T-helper 2 cell treated with Interferon-gamma antibody and Interleukin-4, amounts not matched to agents 5 μg/mL and 100 μg/mL, for 36 hours (primary cell): ENCODE measurements around the gene LNX2.

Experiments used
- DNase-seq: peaks from one replicate; pipeline ENCODE4 v3.0.0; 2021; ENCODE audit warnings: low spot score
- H3K27ac Mint-ChIP-seq: one replicate; pipeline ENCODE4 v1.8.0; 2021; ENCODE audit warnings: mild to moderate bottlenecking, mixed read lengths
- H3K27me3 Mint-ChIP-seq: one replicate; pipeline ENCODE4 v1.8.0; 2021; ENCODE audit warnings: low read depth, mixed read lengths
- H3K36me3 Mint-ChIP-seq: one replicate; pipeline ENCODE4 v1.8.0; 2021; ENCODE audit warnings: low read depth, mixed read lengths
- H3K4me1 Mint-ChIP-seq: one replicate; pipeline ENCODE4 v1.8.0; 2021; ENCODE audit warnings: low read depth, mixed read lengths
- H3K4me3 Mint-ChIP-seq: one replicate; pipeline ENCODE4 v1.8.0; 2022; ENCODE audit warnings: mild to moderate bottlenecking, moderate library complexity, mixed read lengths
- H3K9me3 Mint-ChIP-seq: one replicate; pipeline ENCODE4 v1.8.0; 2021; ENCODE audit warnings: mixed read lengths

Gene LNX2

DNA sequence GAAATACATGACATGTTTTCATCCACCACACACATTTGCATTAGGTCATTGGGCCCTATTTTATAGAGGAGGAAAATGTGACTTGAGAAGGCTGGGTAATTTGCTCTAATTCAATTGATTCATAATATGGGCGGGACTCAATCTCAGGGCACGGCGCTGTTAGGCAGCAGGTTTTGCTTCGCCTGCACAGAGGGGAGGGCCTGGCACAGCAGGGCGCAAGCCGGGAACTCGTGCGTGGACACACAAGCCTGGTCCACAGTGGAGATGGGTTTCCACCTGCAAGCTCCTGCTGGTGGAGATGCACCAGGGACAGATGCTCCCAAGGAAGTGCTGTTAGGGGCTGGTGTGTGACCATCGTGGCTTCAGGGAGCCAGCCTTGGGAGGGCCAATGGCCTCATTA lies 111.5 kb downstream of the LNX2 start:
- Mint-ChIP-seq H3K36me3 (no peaks in the 10 kb centered on the region), H3K9me3 (no peaks in the 10 kb centered on the region), H3K27ac (no peak overlapping the region), H3K4me3 (no peak overlapping the region), H3K27me3 (peaks cover 11% of the 10 kb centered on the region), H3K4me1 (no peaks in the 10 kb centered on the region)
- DNase-seq, result no peak

DNA sequence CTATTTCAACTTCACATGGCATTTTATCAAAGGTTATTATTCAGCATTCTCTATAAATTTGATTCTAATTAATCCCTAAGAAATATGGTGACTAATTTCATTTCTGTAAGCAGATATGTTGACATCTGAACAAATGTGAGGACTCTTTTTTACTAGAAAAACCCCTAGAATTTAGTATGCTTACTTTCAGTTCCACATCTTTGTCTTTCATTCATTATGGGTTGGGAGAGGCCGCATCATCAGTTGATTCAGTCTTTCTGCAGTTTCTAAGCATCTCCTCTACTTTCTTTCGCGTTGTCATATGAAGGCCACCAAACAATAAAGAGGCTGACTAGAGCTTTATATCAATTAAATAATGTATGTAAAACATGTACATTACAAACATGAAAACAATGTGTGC lies 114.5 kb downstream of the LNX2 start:
- Mint-ChIP-seq H3K27ac (no peak overlapping the region), H3K4me1 (no peaks in the 10 kb centered on the region), H3K4me3 (no peak overlapping the region), H3K9me3 (no peaks in the 10 kb centered on the region), H3K27me3 (peaks cover 10% of the 10 kb centered on the region), H3K36me3 (no peaks in the 10 kb centered on the region)
- no peak for DNase-seq

DNA sequence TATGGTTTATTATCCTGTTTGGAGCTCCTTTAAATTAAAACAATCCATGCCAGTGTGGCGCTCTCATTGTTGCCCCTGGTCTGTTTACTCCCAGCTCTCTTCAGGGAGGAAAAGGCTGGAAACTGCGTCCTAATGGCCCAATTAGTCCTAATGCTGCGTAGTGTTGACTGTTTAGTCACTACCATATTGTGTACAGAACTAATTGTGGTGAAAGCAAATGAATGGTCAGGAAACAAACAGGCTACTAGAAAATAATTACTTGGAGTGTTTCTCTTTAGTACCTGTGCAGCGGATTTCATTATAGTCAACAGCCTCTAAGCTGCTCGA lies 115.5 kb downstream of the LNX2 start:
- Mint-ChIP-seq H3K4me1 (no peaks in the 10 kb centered on the region), H3K27me3 (peaks cover 10% of the 10 kb centered on the region), H3K9me3 (no peaks in the 10 kb centered on the region), H3K27ac (no peak overlapping the region), H3K36me3 (no peaks in the 10 kb centered on the region), H3K4me3 (no peak overlapping the region)
- DNase-seq, result no peak

GRCh38 chr13:27504128-27504867 lies 116.0 kb downstream of the LNX2 start:
- Mint-ChIP-seq H3K36me3 (no peaks in the 10 kb centered on the region), H3K9me3 (no peaks in the 10 kb centered on the region), H3K27ac (no peak overlapping the region), H3K4me1 (no peaks in the 10 kb centered on the region), H3K4me3 (no peak overlapping the region), H3K27me3 (peaks cover 9% of the 10 kb centered on the region)
- DNase-seq, result no peak

- no peak for DNase-seq
- H3K27me3 Mint-ChIP-seq, result peaks cover 4% of the 10 kb centered on the region
Observed at GRCh38 chr13:27500806-27501534, 119.4 kb downstream of the LNX2 start.

DNA sequence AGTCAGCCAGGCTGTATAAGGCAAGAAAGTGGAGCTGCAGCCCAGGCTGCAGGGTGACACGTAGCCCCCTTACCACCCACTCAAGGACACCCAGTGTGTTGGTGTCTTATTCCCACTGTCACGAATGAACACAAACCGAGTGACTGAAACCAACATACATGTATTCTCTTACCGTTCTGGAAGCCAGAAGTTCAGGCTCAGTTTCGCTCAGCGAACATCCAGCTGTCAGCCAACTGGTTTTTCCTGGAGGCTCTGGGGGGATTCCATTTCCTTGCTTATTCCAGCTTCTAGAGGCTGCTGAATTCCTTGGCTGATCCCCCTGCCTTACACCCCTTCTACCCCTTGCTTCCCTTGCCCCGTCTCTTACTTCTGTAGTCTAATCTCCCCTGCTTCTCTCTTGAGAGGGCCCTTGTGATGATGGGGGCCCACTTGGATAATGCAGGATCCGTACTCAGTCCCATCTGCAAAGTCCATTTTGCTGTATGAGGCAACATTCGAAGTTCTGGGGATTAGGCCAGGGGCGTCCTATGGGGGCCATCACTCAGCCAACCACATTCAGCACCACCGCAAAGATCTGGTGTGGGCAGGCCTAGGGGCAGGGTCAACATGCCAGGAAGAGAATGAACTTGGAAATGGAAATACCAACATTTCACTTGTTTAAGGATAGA lies 122.6 kb downstream of the LNX2 start:
- Mint-ChIP-seq H3K4me3 (no peak overlapping the region), H3K27ac (no peak overlapping the region), H3K27me3 (peaks cover 3% of the 10 kb centered on the region), H3K36me3 (no peaks in the 10 kb centered on the region), H3K9me3 (no peaks in the 10 kb centered on the region), H3K4me1 (no peaks in the 10 kb centered on the region)
- DNase-seq, result no peak

More at GRCh38 chr13:27500806-27501534, 119.4 kb downstream of the LNX2 start:
- H3K36me3 Mint-ChIP-seq, result no peaks in the 10 kb centered on the region
- H3K4me3 Mint-ChIP-seq, result no peak overlapping the region
- no peak overlapping the region for H3K27ac Mint-ChIP-seq
- no peaks in the 10 kb centered on the region for H3K4me1 Mint-ChIP-seq
- H3K9me3 Mint-ChIP-seq, result no peaks in the 10 kb centered on the region

DNA sequence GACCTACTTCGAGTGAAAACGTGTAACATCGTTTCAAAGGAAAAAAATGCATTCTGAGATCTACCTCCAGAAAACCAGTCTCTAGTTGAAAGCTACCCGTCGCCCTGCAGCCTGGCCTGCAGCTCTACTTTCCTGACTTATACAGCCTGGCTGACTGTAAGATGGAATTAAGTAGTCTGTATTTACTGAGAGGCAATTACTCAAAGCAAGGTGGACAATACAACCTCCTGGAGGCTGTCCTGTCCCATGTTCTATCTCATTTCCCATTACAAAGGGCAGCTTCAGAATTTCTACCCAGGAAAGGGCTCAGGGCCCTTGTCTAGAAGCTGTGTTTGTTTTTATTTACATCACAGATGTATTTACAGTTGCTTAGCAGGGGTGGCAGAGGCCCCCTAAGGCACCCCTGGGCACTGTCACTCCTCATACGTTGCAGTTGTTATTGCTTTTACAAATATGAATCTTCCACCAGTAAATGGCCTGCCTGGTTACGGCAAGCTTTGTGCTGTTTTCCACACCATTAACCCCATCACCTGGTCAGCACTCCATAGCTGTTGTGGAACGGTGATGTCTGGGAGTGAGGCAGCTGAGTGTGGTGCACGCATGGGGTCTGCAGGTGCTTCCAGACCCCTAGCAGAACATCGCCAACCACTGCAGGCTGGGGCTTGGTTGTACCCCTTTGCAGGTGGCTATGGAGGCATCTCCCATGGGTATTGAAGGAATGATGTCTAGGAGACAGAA lies 123.6 kb downstream of the LNX2 start:
- H3K4me1 Mint-ChIP-seq, result no peaks in the 10 kb centered on the region
- no peaks in the 10 kb centered on the region for H3K9me3 Mint-ChIP-seq
- H3K4me3 Mint-ChIP-seq, result no peak overlapping the region
- H3K27me3 Mint-ChIP-seq, result peaks cover 3% of the 10 kb centered on the region
- no peak overlapping the region for H3K27ac Mint-ChIP-seq
- DNase-seq, result no peak
- H3K36me3 Mint-ChIP-seq, result no peaks in the 10 kb centered on the region

- DNase-seq, result no peak
- Mint-ChIP-seq H3K27me3 (peaks cover 3% of the 10 kb centered on the region), H3K27ac (no peak overlapping the region), H3K4me3 (no peak overlapping the region), H3K4me1 (no peaks in the 10 kb centered on the region), H3K36me3 (no peaks in the 10 kb centered on the region), H3K9me3 (no peaks in the 10 kb centered on the region)
Observed at GRCh38 chr13:27496006-27496405, 124.3 kb downstream of the LNX2 start.
